C4-2B (cell line): ENCODE measurements around the gene ISOC1.
A peak's percentile ranks its signal among the peaks of the same experiment; 100 is the strongest.

ENCODE experiments used
- H3K27ac ChIP-seq: fragments of 450-650 bp; 2 replicates; pipeline ENCODE4 v1.5.1; 2017
- ZFX ChIP-seq: fragments of 450-650 bp; IDR thresholded peaks from 2 replicates; pipeline ENCODE4 v1.6.1; 2017
- TF ChIP-seq, protein P1 (sequence below): fragments of 450-650 bp; conservative IDR thresholded peaks from 2 replicates; pipeline ENCODE4 v1.5.1; 2017; ENCODE audit warnings: mild to moderate bottlenecking

ISOC1 gene

DNA sequence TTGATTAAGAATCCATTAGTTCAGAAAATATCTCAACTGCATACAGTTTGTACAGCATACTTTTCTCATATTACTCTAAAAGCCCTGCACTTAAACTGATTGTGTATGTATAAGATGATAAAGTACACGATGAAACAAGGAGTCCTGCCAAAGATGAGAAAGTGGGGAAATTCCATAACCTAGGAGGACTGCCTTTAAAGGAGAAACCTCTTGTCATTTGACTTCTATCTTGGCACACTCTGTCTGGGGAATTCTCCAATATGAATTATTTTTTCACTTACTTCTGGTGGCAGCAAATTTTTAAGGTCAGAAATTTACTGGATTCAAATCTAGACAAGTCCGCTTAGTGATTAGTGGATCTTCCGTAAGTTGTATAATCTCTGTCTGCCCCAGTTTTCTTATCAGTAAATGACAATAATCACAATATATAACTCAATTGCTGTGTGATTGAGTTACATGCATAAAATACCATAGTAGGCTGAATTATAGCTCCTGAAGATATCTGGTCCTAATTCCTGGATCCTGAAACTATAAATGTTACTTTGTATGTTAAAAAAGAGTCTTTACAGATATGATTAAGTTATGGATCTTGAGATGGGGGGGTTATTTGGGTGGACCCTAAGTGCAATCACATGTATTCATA, 17.0 kb upstream of the ISOC1 start:
- H3K27ac ChIP-seq, result no peak overlapping the region
- TF ChIP-seq ZFX, result no peak
- TF ChIP-seq, protein P1, sequence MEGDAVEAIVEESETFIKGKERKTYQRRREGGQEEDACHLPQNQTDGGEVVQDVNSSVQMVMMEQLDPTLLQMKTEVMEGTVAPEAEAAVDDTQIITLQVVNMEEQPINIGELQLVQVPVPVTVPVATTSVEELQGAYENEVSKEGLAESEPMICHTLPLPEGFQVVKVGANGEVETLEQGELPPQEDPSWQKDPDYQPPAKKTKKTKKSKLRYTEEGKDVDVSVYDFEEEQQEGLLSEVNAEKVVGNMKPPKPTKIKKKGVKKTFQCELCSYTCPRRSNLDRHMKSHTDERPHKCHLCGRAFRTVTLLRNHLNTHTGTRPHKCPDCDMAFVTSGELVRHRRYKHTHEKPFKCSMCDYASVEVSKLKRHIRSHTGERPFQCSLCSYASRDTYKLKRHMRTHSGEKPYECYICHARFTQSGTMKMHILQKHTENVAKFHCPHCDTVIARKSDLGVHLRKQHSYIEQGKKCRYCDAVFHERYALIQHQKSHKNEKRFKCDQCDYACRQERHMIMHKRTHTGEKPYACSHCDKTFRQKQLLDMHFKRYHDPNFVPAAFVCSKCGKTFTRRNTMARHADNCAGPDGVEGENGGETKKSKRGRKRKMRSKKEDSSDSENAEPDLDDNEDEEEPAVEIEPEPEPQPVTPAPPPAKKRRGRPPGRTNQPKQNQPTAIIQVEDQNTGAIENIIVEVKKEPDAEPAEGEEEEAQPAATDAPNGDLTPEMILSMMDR, result no peak

DNA sequence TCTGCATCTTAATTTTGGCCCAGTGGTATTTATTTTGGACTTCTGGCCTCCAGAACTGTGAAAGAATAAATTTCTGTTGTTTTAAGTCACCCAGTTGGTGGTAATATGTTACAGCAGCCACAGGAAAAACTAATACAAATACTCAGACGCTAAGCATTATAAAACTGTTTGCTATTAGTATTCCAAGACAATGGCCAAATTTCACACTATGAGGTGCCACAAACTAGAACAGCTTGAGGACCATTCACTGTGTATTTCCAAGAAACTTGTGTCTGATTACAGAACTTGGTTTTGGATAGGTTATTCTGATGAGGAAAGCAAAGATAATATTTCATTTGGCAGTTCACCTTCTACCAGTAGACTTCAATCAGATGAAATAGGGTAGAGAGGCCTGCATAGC, 16.3 kb upstream of the ISOC1 start:
- H3K27ac ChIP-seq, result no peak overlapping the region
- no peak for TF ChIP-seq ZFX
- TF ChIP-seq, protein P1, result no peak

- TF ChIP-seq ZFX, result no peak
- TF ChIP-seq, protein P1, result no peak
- H3K27ac ChIP-seq, result no peak overlapping the region
These were observed 15.9 kb upstream of the ISOC1 start for GRCh38 chr5:129078660-129079059.

DNA sequence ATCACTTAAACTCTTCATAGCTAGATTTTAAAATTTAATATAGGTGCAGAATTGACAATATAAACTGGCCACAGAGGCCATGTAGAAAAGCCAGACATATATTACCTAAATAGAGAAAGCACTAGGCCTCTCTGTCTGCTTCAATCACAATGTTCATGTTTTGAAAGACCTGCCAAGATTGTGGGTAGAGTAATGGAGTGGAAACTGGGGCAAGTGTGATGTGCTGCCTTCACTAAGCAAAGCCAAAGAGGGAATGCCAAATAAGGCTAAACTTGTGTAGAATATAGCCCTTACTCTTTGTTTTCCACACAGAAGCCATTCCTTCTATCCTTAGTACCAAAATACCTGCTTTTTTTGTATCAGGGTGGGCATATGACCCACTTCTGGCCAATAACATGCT, 15.1 kb upstream of the ISOC1 start:
- no peak overlapping the region for H3K27ac ChIP-seq
- TF ChIP-seq ZFX, result no peak
- TF ChIP-seq, protein P1, result no peak

GRCh38 chr5:129080766-129081165, 13.8 kb upstream of the ISOC1 start:
- no peak overlapping the region for H3K27ac ChIP-seq
- TF ChIP-seq, protein P1, result no peak
- no peak for TF ChIP-seq ZFX

DNA sequence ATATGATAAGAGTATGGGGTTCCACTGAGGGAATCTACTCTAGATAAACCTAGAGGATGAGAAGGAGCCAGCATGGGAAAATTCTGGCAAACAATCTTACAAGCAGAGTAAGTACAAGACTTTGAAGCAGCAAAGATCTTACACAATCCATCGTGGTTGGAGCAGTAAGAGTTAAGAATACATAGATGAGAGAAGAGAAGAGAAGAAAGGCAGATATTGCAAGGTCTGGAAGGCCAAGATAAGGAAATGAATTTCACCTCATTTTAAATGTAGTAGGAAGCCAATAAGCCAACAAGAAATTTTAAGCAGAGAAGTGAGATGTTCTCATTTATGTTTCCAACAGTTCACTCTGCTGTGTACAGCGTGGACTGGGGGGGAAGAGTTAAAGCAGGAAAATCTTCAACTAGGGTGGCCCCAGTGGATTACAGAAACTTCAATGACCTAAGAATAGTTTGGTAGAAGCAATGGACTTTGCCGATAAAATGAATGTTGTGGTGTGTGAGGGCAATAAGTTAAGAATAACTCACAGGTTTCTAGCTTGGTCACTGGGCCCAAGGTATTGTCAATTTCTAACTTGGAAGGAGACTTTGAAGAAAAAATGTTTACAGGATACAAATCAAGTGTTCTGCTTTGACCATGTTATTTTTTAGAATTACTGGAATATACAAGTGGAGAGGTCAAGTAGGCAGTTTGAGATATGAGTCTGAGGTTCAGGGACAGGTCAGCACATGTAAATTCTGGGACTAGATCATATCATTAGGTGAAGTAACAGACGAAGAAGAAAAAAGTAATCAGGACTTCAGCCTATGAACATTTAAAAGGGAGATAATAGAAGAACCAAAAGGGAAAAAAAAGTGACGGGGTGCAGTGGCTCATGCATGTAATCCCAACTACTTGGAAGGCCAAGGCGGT, 12.1 kb upstream of the ISOC1 start:
- no peak for TF ChIP-seq ZFX
- no peak overlapping the region for H3K27ac ChIP-seq

DNA sequence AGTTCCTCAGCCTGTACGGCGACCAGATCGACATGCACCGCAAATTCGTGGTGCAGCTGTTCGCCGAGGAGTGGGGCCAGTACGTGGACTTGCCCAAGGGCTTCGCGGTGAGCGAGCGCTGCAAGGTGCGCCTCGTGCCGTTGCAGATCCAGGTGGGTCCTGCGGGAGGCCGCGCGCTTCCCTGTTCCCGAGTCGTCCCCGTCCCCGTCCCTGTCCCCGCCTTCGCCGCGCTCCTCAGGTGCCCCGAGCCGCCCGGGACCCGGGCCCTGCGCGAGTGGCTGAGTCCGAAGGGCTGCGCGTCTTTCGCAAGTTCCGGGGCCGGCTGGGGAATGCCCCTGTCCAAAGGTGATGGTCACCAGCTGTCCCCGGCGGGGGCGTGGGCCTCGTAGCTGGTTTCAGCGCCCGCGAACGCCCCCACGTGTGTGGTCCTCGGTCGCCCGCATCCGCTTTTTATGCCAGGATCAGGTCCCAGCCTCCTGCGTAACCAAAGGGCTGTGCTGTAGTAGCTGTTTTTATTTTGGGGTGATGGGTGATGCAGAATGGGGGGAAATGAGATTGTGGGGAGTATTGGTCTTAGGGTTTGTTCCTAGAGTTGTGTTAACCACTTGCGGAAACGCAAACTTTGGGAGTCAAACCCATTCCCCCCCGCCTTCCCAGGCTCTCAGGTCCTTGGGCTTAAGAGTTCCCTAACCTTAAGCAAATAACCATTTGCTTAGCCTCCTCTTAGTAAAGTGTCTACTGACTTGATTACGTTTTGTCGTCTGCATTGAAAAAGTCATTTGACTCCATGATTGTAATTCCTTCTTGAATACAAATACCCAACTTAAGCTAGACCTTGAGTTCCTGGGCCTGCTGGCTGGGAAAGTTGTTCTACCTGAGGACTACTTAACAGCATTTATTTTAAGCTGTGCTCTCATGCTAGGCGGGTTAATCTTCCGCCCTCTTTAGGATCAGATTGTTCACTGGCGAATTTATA, 663 bp downstream of the ISOC1 start:
- H3K27ac ChIP-seq, result peak overlapping the region; percentile 81
- TF ChIP-seq, protein P1, result peak; percentile 13; the same call in 1 of the 2 replicates
- TF ChIP-seq ZFX, result peak; percentile 48
